Measurements from ENCODE around the gene NLGN4X. TPM values are rescaled to one million over a fixed set of nuclear protein-coding genes. Genes with fewer than 3 reads are reported as not detected.

NLGN4X gene
- polyA plus RNA-seq, 1 donor from 2014 or later = 18.0 TPM

- Histone ChIP-seq H3K27me3 (ENCODE audit: insufficient read depth, low read depth, low read length) (no peaks in the 10 kb centered on the region), H2AFZ (ENCODE audit: low read depth, low read length) (no peak overlapping the region), H3K27ac (ENCODE audit: low read length) (no peak overlapping the region), H3K9me2 (ENCODE audit: insufficient read depth, low read length) (no peaks in the 10 kb centered on the region), H3K79me2 (replicated peaks; ENCODE audit: insufficient read depth, low read length) (no peaks in the 10 kb centered on the region), H3K4me2 (ENCODE audit: low read length) (no peak overlapping the region), H3K4me3 (ENCODE audit: low read length) (no peak overlapping the region), H3K9ac (ENCODE audit: low read length) (no peak overlapping the region), H3K9me3 (ENCODE audit: low read length) (no peaks in the 10 kb centered on the region), H3F3A (ENCODE audit: insufficient read depth, low read length, poor library complexity, severe bottlenecking) (no peaks in the 10 kb centered on the region), H3K36me3 (ENCODE audit: insufficient read depth, low read length) (no peaks in the 10 kb centered on the region), H4K20me1 (ENCODE audit: insufficient read depth) (no peaks in the 10 kb centered on the region)
- TF ChIP-seq RAD21 (conservative IDR thresholded peaks at IDR 0.05) (no peak), SMC3 (conservative IDR thresholded peaks at IDR 0.05; ENCODE audit: poor library complexity) (no peak), EZH2 (IDR thresholded peaks at IDR 0.05; ENCODE audit: borderline replicate concordance, insufficient read depth, low read length, poor library complexity, severe bottlenecking) (no peak), MXI1 (conservative IDR thresholded peaks at IDR 0.05; ENCODE audit: poor library complexity, severe bottlenecking) (no peak), CTCF (IDR thresholded peaks at IDR 0.05; ENCODE audit: poor library complexity, severe bottlenecking) (no peak), REST (IDR thresholded peaks at IDR 0.05; ENCODE audit: borderline replicate concordance) (no peak), TAF1 (IDR thresholded peaks at IDR 0.05; ENCODE audit: low read depth) (no peak), POLR2AphosphoS5 (IDR thresholded peaks at IDR 0.05) (no peak), EP300 (conservative IDR thresholded peaks at IDR 0.05; ENCODE audit: poor library complexity, severe bottlenecking) (no peak)
Measured at GRCh38 chrX:6257025-6257424, 28.4 kb upstream of the NLGN4X start.

GRCh38 chrX:6244666-6245065 lies 16.0 kb upstream of the NLGN4X start:
- H3K79me2 ChIP-seq (replicated peaks; ENCODE audit: insufficient read depth, low read length) = no peaks in the 10 kb centered on the region
- no peaks in the 10 kb centered on the region for H3F3A ChIP-seq (ENCODE audit: insufficient read depth, low read length, poor library complexity, severe bottlenecking)
- no peaks in the 10 kb centered on the region for H3K9me2 ChIP-seq (ENCODE audit: insufficient read depth, low read length)
- no peak overlapping the region for H2AFZ ChIP-seq (ENCODE audit: low read depth, low read length)
- no peak overlapping the region for H3K4me2 ChIP-seq (ENCODE audit: low read length)
- no peaks in the 10 kb centered on the region for H3K27me3 ChIP-seq (ENCODE audit: insufficient read depth, low read depth, low read length)
- no peak overlapping the region for H3K4me3 ChIP-seq (ENCODE audit: low read length)
- no peaks in the 10 kb centered on the region for H3K9me3 ChIP-seq (ENCODE audit: low read length)
- H3K36me3 ChIP-seq (ENCODE audit: insufficient read depth, low read length) = no peaks in the 10 kb centered on the region
- no peak overlapping the region for H3K27ac ChIP-seq (ENCODE audit: low read length)
- no peaks in the 10 kb centered on the region for H4K20me1 ChIP-seq (ENCODE audit: insufficient read depth)
- TF ChIP-seq MXI1 (conservative IDR thresholded peaks at IDR 0.05; ENCODE audit: poor library complexity, severe bottlenecking) (no peak), SMC3 (conservative IDR thresholded peaks at IDR 0.05; ENCODE audit: poor library complexity) (no peak), REST (IDR thresholded peaks at IDR 0.05; ENCODE audit: borderline replicate concordance) (no peak)
- H3K9ac ChIP-seq (ENCODE audit: low read length) = no peak overlapping the region
